Ovary (tissue), 3 donors: Measurements from ENCODE around the gene ATP8B3.

Source experiments
- EP300 ChIP-seq: sonication (generic); formaldehyde crosslinking; IDR thresholded peaks from one replicate; pipeline ENCODE4 v1.6.1; 2017; ENCODE audit warnings: antibody characterized with exemption
- POLR2A ChIP-seq: fragments of 450-650 bp; IDR thresholded peaks from one replicate; pipeline ENCODE4 v1.6.1; 2017; ENCODE audit warnings: antibody characterized with exemption, mild to moderate bottlenecking, moderate library complexity
- TF ChIP-seq, protein P1 (sequence below), 3 donors: fragments of 450-650 bp in 2 of 3; fragments of 200-600 bp in 1 of 3; IDR thresholded peaks; one replicate each; pipeline versions ENCODE4 v1.5.1 to v1.8.0; 2016 to 2022; ENCODE audit warnings: antibody characterized with exemption in 3 of 3, mild to moderate bottlenecking in 1 of 3
- donor health status: DM: no; HTN: no; CAD: no.

GRCh38 chr19:1818549-1819195 is 6.6 kb upstream of the ATP8B3 start:
- TF ChIP-seq, protein P1, sequence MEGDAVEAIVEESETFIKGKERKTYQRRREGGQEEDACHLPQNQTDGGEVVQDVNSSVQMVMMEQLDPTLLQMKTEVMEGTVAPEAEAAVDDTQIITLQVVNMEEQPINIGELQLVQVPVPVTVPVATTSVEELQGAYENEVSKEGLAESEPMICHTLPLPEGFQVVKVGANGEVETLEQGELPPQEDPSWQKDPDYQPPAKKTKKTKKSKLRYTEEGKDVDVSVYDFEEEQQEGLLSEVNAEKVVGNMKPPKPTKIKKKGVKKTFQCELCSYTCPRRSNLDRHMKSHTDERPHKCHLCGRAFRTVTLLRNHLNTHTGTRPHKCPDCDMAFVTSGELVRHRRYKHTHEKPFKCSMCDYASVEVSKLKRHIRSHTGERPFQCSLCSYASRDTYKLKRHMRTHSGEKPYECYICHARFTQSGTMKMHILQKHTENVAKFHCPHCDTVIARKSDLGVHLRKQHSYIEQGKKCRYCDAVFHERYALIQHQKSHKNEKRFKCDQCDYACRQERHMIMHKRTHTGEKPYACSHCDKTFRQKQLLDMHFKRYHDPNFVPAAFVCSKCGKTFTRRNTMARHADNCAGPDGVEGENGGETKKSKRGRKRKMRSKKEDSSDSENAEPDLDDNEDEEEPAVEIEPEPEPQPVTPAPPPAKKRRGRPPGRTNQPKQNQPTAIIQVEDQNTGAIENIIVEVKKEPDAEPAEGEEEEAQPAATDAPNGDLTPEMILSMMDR (IDR thresholded peaks at IDR 0.05), result no peak
- TF ChIP-seq POLR2A (no peak), EP300 (no peak)
